ENCODE results near the gene SYP. TPM values are rescaled to one million over a fixed set of nuclear protein-coding genes. Genes with fewer than 3 reads are reported as not detected.

The SYP gene
- total and polyA plus RNA-seq, 12 donors: 0.59 to 2.9 (median 1.2) TPM

DNA sequence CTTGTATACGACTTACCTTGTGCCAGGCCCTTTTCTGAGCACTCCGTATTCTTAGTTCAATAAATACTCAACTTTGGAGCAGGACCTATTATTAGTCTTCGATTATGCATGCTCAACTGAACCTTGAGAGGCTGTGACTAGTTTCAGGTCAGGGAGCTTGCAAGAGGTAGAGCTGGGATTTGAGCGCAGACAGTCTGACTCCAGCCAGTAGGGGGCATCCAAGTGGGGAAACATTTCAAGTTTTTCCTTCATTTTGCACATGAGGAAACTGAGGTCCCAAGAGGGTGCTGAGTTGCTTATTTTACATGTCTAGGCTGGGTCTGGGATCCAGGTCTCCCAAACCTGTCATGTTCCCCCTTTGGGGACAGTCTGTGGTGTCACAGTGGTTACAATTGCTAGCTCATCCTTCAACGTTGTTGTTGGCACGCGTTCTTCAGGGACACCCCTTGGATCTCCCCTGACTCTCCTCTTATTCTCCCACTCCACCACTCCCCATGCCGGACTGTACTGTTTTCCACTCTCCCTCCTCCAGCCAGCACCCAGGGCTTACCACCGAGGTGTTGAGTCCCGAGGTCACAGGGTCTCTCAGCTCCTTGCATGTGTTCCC lies 7.2 kb downstream of the SYP start:
- DNase-seq (no peak), ATAC-seq (no peak)
- Histone ChIP-seq H3K27ac (no peak overlapping the region), H3K4me1 (peaks cover 0 to 16% (median 7%) of the 10 kb centered on the region in 9 donors), H3K9me3 (peaks cover 0 to 5% (median 0%) of the 10 kb centered on the region in 11 donors), H3K36me3 (no peaks in the 10 kb centered on the region), H3K4me3 (no peak overlapping the region), H3K27me3 (no peaks in the 10 kb centered on the region)
- WGBS, 2 donors: 57% methylated on average over 10 of the region's 10 CpGs
- TF ChIP-seq, protein P1, sequence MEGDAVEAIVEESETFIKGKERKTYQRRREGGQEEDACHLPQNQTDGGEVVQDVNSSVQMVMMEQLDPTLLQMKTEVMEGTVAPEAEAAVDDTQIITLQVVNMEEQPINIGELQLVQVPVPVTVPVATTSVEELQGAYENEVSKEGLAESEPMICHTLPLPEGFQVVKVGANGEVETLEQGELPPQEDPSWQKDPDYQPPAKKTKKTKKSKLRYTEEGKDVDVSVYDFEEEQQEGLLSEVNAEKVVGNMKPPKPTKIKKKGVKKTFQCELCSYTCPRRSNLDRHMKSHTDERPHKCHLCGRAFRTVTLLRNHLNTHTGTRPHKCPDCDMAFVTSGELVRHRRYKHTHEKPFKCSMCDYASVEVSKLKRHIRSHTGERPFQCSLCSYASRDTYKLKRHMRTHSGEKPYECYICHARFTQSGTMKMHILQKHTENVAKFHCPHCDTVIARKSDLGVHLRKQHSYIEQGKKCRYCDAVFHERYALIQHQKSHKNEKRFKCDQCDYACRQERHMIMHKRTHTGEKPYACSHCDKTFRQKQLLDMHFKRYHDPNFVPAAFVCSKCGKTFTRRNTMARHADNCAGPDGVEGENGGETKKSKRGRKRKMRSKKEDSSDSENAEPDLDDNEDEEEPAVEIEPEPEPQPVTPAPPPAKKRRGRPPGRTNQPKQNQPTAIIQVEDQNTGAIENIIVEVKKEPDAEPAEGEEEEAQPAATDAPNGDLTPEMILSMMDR (IDR thresholded peaks at IDR 0.05): peak in 8 of 9 donors; percentile 9 to 63 (median 50)
- intact Hi-C loops (cut with DNase I): loop anchor here in 4 of 10 donors (5.0 to 10.0 kb wide), 3 partner anchors 44 to 82 kb away; partner anchors contain the start of genes CCDC22 (in 1 of the 4), FOXP3 (in 1 of the 4) and PPP1R3F (in 1 of the 4)

DNA sequence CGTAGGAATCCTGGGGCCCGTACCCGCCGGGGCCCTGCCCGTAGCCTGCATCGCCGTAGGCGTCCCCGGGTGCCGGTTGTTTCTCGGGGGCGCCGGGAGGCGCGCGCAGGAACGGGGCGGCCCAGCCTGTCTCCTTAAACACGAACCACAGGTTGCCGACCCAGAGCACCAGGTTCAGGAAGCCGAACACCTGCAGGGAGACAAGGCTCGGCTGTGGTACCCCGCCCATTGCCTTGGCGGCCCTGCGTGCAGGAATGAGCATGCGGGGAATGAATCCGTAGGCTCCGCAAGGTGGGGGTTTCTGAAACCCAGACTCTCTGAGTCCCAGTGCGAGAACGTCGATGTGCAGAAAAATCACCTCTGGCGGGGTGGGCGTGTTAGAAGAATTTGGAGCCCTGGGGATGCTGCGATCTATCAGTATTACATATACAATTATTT lies 8.4 kb downstream of the SYP start:
- Histone ChIP-seq H3K4me3 (peak overlapping the region; percentile 32 to 87 (median 74)), H3K27ac (peak overlapping the region; percentile 61 to 92 (median 90)), H3K27me3 (no peaks in the 10 kb centered on the region), H3K4me1 (peaks cover 0 to 16% (median 7%) of the 10 kb centered on the region in 9 donors), H3K9me3 (peaks cover 0 to 5% (median 0%) of the 10 kb centered on the region in 11 donors), H3K36me3 (no peaks in the 10 kb centered on the region)
- TF ChIP-seq, protein P1 (IDR thresholded peaks at IDR 0.05): no peak
- WGBS, 2 donors: 1 to 2% methylated on average over 29 to 33 of the region's 34 CpGs
- ATAC-seq (peak in 2 of 8 donors; percentile 0 to 14), DNase-seq (no peak)
- intact Hi-C loops (cut with DNase I): loop anchor here in 4 of 10 donors (5.0 to 10.0 kb wide), 3 partner anchors 46 to 83 kb away; partner anchors contain the start of genes CCDC22 (in 1 of the 4), FOXP3 (in 1 of the 4) and PPP1R3F (in 1 of the 4)

DNA sequence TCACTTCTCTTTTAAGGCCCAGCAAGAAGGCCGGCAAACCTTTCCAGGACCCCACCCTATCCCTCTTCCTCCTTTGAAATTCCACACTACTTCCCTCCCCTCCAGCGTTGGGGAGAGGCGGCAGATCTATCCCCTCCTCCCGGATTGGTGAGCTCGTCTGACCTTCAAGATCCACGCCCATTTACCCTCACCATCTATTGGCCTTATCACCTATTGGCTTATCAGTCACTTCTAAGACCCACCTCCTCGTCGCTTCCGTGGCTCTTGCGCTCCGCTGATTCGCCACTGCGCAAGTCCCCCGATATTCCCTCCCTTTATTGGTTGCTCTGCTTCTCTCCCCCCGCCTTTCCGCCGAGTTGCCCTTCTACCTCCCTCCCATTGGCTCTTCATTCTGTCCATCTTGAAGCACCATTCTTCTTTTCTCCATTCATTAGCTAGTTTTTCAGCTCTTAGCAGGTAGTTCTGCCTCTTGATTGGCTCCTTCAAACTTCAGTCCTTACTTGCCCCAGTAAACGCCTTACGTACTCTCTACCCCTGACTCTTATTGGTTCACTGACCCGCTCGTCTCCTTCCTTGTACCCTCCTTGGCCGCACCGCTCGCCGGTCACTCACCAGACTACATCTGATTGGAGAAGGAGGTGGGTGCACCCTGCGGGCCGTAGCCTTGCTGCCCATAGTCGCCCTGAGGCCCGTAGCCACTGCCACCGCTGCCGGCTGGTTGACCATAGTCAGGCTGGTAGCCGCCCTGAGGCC lies 9.0 kb downstream of the SYP start:
- peak; percentile 89 to 94 (median 92) for ATAC-seq
- TF ChIP-seq, protein P1 (IDR thresholded peaks at IDR 0.05): no peak
- Histone ChIP-seq H3K4me3 (peak overlapping the region; percentile 32 to 87 (median 74)), H3K27me3 (no peaks in the 10 kb centered on the region), H3K36me3 (no peaks in the 10 kb centered on the region), H3K9me3 (peaks cover 0 to 5% (median 0%) of the 10 kb centered on the region in 11 donors), H3K4me1 (peaks cover 0 to 16% (median 7%) of the 10 kb centered on the region in 9 donors), H3K27ac (peak overlapping the region; percentile 64 to 92 (median 90))
- peak; percentile 86 to 95 for DNase-seq
- 0 to 1% methylated on average over 27 to 32 of the region's 32 CpGs for WGBS, 2 donors
- intact Hi-C loops (cut with DNase I): loop anchor here in 4 of 10 donors (5.0 to 10.0 kb wide), 3 partner anchors 46 to 84 kb away; partner anchors contain the start of genes CCDC22 (in 1 of the 4), FOXP3 (in 1 of the 4) and PPP1R3F (in 1 of the 4)

DNA sequence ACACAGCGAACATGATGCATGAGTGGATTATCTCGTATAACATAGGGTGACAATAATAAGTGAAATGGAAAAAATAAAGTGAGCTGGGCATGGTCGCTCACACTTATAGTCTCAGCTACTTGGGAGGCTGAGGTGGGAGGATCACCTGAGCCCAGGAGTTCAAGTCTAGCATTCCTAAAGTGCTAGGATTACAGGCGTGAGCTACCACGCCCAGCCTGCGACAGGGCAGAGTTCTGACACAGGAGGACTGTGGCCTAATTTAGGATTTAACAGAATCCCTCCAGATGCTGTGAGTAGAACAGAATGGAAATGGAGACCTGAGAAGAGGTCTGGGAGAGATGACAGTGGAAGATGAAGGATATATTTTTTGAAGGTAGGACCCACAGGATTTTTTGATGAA lies 10.4 kb downstream of the SYP start:
- 87% methylated on average over 6 of the region's 6 CpGs for WGBS, 2 donors
- Histone ChIP-seq H3K27me3 (no peaks in the 10 kb centered on the region), H3K36me3 (no peaks in the 10 kb centered on the region), H3K4me1 (peaks cover 0 to 23% (median 13%) of the 10 kb centered on the region in 9 donors), H3K27ac (peak overlapping the region in 9 of 10 donors; percentile 80 to 92 (median 87)), H3K9me3 (peaks cover 0 to 5% (median 0%) of the 10 kb centered on the region in 11 donors), H3K4me3 (peak overlapping the region in 2 of 10 donors; percentile 53 to 57)
- no peak for DNase-seq
- TF ChIP-seq, protein P1 (IDR thresholded peaks at IDR 0.05): no peak
- intact Hi-C loops (cut with DNase I): loop anchor here in 4 of 10 donors (5.0 to 10.0 kb wide), 3 partner anchors 48 to 85 kb away; partner anchors contain the start of genes CCDC22 (in 1 of the 4), FOXP3 (in 1 of the 4) and PPP1R3F (in 1 of the 4)
- ATAC-seq: no peak
